ENCODE results near the gene SUSD1. TPM values are rescaled to one million over a fixed set of nuclear protein-coding genes. Genes with fewer than 3 reads are reported as not detected.
A peak's percentile ranks its signal among the peaks of the same experiment; 100 is the strongest.

The SUSD1 gene
- total and polyA plus RNA-seq, 4 experiments from 2014 or later: 3.6 to 8.4 (median 5.8) TPM

DNA sequence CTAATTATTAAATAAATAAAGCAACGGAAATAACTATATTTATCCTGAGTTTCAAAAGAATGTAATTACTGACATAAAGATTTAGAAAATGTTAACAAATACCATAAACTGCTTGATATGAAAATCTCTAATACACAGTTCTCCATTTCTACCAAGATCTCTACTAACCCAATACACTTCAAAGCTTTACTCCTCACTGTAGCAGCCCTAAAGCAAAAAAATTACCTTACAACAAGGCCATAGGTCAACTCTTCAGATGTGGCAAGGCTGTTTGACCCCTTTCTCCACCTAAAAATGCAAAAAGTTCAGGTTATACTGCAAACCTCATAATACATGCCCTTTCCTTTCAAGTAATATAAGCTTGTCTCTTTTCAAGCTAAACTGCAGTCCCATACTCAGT lies 181.8 kb downstream of the SUSD1 start:
- H3K36me3 ChIP-seq (ENCODE audit: insufficient read depth, low read length): no peaks in the 10 kb centered on the region
- no peak for DNase-seq
- peaks cover 17% of the 10 kb centered on the region for H3K4me1 ChIP-seq (ENCODE audit: insufficient read depth, low read length)
- Mint-ChIP-seq H3K4me1 (peaks cover 11 to 22% (median 17%) of the 10 kb centered on the region in 4 donors), H3K4me3 (no peak overlapping the region), H3K27me3 (peaks cover 0 to 1% of the 10 kb centered on the region in 2 donors), H3K27ac (no peak overlapping the region), H3K36me3 (no peaks in the 10 kb centered on the region), H3K9me3 (peaks cover 0 to 3% (median 0%) of the 10 kb centered on the region in 8 donors)
- no peaks in the 10 kb centered on the region for H3K27me3 ChIP-seq (ENCODE audit: insufficient read depth, low read length)
- no peaks in the 10 kb centered on the region for H3K9me3 ChIP-seq (ENCODE audit: control insufficient read depth in 1 of 2, low read length in 2 of 2)
- no peak overlapping the region for H3K27ac ChIP-seq (ENCODE audit: low read depth, low read length)
- POLR2A ChIA-PET (ENCODE audit: partially characterized antibody): interaction anchor here (1.3 to 2.1 kb wide), 2 partner anchors 9 to 10 kb away, joined by 4 to 6 read pairs; no protein-coding TSS in a partner anchor
- intact Hi-C loops (cut with micrococcal nuclease): no loop called here
- H3K4me3 ChIP-seq (ENCODE audit: low read length in 2 of 2): no peak overlapping the region
- CTCF ChIA-PET (ENCODE audit: partially characterized antibody): interaction anchor here (1.9 kb wide), 1 partner anchor 81 kb away, joined by 7 read pairs; no protein-coding TSS in a partner anchor

DNA sequence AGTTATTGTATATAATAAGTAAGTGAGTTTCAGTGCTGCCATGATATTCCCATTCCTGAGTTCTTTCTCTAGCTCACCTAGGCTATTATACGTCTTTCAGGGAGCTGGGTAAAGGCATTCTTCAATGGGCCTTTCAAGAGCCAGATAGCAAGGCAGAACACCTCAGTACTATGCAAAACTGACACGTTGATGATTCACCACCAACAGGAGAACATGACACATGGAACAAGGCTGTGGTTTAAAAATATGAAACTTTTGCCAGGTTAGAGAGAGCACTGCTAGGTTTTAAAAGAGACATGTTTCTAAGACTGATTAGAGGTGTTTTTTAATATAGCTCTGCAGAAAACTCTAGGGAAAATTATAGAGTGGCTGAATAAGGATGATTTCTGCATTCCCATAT lies 182.6 kb downstream of the SUSD1 start:
- peaks cover 17% of the 10 kb centered on the region for H3K4me1 ChIP-seq (ENCODE audit: insufficient read depth, low read length)
- DNase-seq: no peak
- no peaks in the 10 kb centered on the region for H3K9me3 ChIP-seq (ENCODE audit: control insufficient read depth in 1 of 2, low read length in 2 of 2)
- Mint-ChIP-seq H3K36me3 (no peaks in the 10 kb centered on the region), H3K27ac (peak overlapping the region in 1 of 7 donors; percentile 22), H3K4me3 (no peak overlapping the region), H3K4me1 (peaks cover 14 to 22% (median 17%) of the 10 kb centered on the region in 4 donors), H3K27me3 (peaks cover 0 to 1% of the 10 kb centered on the region in 2 donors), H3K9me3 (peaks cover 0 to 3% (median 0%) of the 10 kb centered on the region in 8 donors)
- H3K4me3 ChIP-seq (ENCODE audit: low read length in 2 of 2): no peak overlapping the region
- CTCF ChIA-PET (ENCODE audit: partially characterized antibody): no interaction called here
- H3K27ac ChIP-seq (ENCODE audit: low read depth, low read length): no peak overlapping the region
- POLR2A ChIA-PET (ENCODE audit: partially characterized antibody): interaction anchor here (2.1 kb wide), 1 partner anchor 10 kb away, joined by 6 read pairs; no protein-coding TSS in a partner anchor
- H3K36me3 ChIP-seq (ENCODE audit: insufficient read depth, low read length): no peaks in the 10 kb centered on the region
- intact Hi-C loops (cut with micrococcal nuclease): no loop called here
- no peaks in the 10 kb centered on the region for H3K27me3 ChIP-seq (ENCODE audit: insufficient read depth, low read length)

DNA sequence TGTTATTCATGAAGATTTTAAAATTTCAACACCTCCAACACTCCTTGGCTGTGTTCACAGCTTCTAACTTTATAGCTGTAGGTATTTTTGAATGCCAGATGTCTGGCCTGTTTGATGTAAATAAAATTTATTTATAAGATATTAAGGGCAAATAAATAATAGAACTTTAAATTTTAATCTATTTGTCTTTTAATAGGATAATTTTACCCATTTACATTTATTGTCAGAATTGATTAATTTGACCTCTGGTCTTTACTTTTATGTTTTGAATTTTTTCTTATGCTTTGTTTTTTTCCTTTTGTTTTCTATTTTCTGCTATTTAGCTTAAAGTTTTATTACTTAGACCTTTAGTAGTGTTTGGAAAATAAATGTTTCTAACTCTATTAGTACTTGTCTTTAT lies 183.9 kb downstream of the SUSD1 start:
- Histone ChIP-seq H3K9me3 (ENCODE audit: control insufficient read depth in 1 of 2, low read length in 2 of 2) (no peaks in the 10 kb centered on the region), H3K36me3 (ENCODE audit: insufficient read depth, low read length) (no peaks in the 10 kb centered on the region), H3K4me1 (ENCODE audit: insufficient read depth, low read length) (peaks cover 20% of the 10 kb centered on the region), H3K27me3 (ENCODE audit: insufficient read depth, low read length) (no peaks in the 10 kb centered on the region), H3K27ac (ENCODE audit: low read depth, low read length) (no peak overlapping the region), H3K4me3 (ENCODE audit: low read length in 2 of 2) (no peak overlapping the region)
- Mint-ChIP-seq H3K4me3 (no peak overlapping the region), H3K4me1 (peaks cover 15 to 30% (median 23%) of the 10 kb centered on the region in 4 donors), H3K9me3 (peaks cover 0 to 3% (median 0%) of the 10 kb centered on the region in 8 donors), H3K27ac (no peak overlapping the region), H3K27me3 (peaks cover 0 to 1% of the 10 kb centered on the region in 2 donors), H3K36me3 (no peaks in the 10 kb centered on the region)
- CTCF ChIA-PET (ENCODE audit: partially characterized antibody): no interaction called here
- POLR2A ChIA-PET (ENCODE audit: partially characterized antibody): no interaction called here
- intact Hi-C loops (cut with micrococcal nuclease): no loop called here
- no peak for DNase-seq

Other genes starting within 250 kb of the SUSD1 start
- gene PTBP3, start 158.3 kb upstream of the SUSD1 start, total RNA-seq: 100 to 1,000 TPM; 133 to 139 TPM
- gene PTBP3, start 158.3 kb upstream of the SUSD1 start, polyA plus RNA-seq: 10 to 100 TPM; 30.0 to 44.4 TPM
- gene HSDL2, start 204.8 kb upstream of the SUSD1 start, total RNA-seq: 10 to 100 TPM; 12.4 to 15.3 TPM
- 10 to 100 TPM; 14.8 to 21.7 TPM for gene HSDL2, start 204.8 kb upstream of the SUSD1 start, polyA plus RNA-seq

All from CD4-positive, alpha-beta memory T cell (primary cell).